ENCODE results near the gene LRSAM1. TPM values are rescaled to one million over a fixed set of nuclear protein-coding genes. Genes with fewer than 3 reads are reported as not detected.
A peak's percentile ranks its signal among the peaks of the same experiment; 100 is the strongest.

Gene LRSAM1
- total RNA-seq, 1 donor, result 12.3 TPM

DNA sequence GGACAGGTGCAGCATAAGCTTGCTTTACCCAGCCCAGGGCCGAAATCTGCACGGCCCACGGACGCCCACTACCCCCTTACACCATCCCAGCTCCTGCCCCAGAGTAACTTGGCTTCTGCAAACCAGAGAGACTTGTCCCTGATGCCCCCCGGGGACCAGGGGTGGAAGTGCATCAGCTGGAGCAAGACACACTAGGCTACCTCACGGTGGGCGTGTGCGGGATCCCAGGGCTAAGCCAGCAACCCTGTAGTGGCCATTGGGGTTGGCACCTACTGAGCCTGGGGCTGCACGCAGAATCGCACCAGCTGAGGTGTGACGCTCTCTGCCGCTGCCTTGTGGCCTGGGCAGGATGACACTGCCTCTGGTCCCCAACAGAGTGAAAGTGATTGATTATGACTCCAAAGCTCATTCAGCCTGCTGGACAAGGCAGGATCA lies 33.3 kb upstream of the LRSAM1 start:
- Histone ChIP-seq H3K27me3 (ENCODE audit: insufficient read depth, low read length) (no peaks in the 10 kb centered on the region), H2AFZ (ENCODE audit: low read length) (no peak overlapping the region), H3K9me3 (ENCODE audit: low read depth, low read length) (no peaks in the 10 kb centered on the region), H4K20me1 (ENCODE audit: insufficient read depth, low read length) (peaks cover 2% of the 10 kb centered on the region), H3K4me1 (ENCODE audit: insufficient read depth, low read length) (peaks cover 9% of the 10 kb centered on the region), H3K36me3 (ENCODE audit: insufficient read depth, low read length) (no peaks in the 10 kb centered on the region), H3K4me2 (ENCODE audit: insufficient read depth, low read length) (no peak overlapping the region), H3K79me2 (ENCODE audit: insufficient read depth, low read length) (peaks cover 9% of the 10 kb centered on the region), H3K27ac (ENCODE audit: low read depth, low read length) (no peak overlapping the region), H3K4me3 (ENCODE audit: insufficient read depth, low read length) (no peak overlapping the region)
- no peak for DNase-seq (ENCODE audit: insufficient read length, low spot score, missing footprints)
- TF ChIP-seq, protein P1, sequence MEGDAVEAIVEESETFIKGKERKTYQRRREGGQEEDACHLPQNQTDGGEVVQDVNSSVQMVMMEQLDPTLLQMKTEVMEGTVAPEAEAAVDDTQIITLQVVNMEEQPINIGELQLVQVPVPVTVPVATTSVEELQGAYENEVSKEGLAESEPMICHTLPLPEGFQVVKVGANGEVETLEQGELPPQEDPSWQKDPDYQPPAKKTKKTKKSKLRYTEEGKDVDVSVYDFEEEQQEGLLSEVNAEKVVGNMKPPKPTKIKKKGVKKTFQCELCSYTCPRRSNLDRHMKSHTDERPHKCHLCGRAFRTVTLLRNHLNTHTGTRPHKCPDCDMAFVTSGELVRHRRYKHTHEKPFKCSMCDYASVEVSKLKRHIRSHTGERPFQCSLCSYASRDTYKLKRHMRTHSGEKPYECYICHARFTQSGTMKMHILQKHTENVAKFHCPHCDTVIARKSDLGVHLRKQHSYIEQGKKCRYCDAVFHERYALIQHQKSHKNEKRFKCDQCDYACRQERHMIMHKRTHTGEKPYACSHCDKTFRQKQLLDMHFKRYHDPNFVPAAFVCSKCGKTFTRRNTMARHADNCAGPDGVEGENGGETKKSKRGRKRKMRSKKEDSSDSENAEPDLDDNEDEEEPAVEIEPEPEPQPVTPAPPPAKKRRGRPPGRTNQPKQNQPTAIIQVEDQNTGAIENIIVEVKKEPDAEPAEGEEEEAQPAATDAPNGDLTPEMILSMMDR (IDR thresholded peaks at IDR 0.05; ENCODE audit: extremely low read depth, low read depth, low read length), result peak; percentile 19

DNA sequence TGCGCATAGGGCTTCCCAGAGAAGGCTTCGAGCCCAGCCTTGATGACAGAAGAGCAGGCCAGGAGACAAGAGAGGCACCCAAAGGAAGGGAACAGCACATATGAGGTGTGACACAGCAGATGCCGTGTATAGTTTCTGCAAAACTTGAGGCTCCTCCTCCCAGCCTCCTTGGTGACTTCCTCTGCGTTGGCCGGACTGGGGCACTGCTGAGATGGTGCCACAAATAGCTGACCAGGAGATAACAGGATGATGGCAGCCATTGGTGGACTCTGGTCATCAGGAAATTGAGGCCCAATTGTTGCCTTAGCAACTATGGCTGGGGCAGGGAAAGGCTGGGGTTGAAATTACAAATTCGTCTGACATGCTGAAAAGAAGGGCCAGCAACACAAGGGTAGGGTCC lies 32.0 kb upstream of the LRSAM1 start:
- H3K36me3 ChIP-seq (ENCODE audit: insufficient read depth, low read length), result no peaks in the 10 kb centered on the region
- H2AFZ ChIP-seq (ENCODE audit: low read length), result no peak overlapping the region
- TF ChIP-seq, protein P1 (IDR thresholded peaks at IDR 0.05; ENCODE audit: extremely low read depth, low read depth, low read length), result no peak
- peaks cover 14% of the 10 kb centered on the region for H3K4me1 ChIP-seq (ENCODE audit: insufficient read depth, low read length)
- H3K4me3 ChIP-seq (ENCODE audit: insufficient read depth, low read length), result no peak overlapping the region
- H3K4me2 ChIP-seq (ENCODE audit: insufficient read depth, low read length), result no peak overlapping the region
- H3K27me3 ChIP-seq (ENCODE audit: insufficient read depth, low read length), result no peaks in the 10 kb centered on the region
- H3K9me3 ChIP-seq (ENCODE audit: low read depth, low read length), result no peaks in the 10 kb centered on the region
- no peak for DNase-seq (ENCODE audit: insufficient read length, low spot score, missing footprints)
- H3K79me2 ChIP-seq (ENCODE audit: insufficient read depth, low read length), result peaks cover 14% of the 10 kb centered on the region
- H4K20me1 ChIP-seq (ENCODE audit: insufficient read depth, low read length), result peaks cover 2% of the 10 kb centered on the region
- no peak overlapping the region for H3K27ac ChIP-seq (ENCODE audit: low read depth, low read length)

DNA sequence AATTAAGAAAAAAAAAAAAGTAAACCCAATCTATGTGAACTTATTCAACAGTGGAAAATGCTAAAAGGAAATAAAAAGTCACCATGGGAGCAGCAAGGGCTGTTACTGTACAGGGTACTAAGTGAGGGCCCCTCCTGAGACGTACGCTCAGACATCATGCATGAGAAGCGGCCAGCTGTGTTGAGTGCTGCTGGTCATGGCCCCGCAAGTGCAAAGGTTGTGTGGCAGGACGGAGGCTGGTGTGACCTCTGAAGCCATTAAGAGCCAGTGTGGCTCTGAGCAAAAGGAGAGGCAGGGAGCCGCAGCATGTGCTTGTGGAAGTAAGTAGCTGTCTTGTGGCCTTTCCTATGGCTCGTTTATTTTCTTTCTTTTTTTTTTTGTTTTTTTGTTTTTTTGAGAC lies 30.3 kb upstream of the LRSAM1 start:
- Histone ChIP-seq H3K79me2 (ENCODE audit: insufficient read depth, low read length) (peaks cover 31% of the 10 kb centered on the region), H3K4me2 (ENCODE audit: insufficient read depth, low read length) (no peak overlapping the region), H3K27ac (ENCODE audit: low read depth, low read length) (no peak overlapping the region), H3K9me3 (ENCODE audit: low read depth, low read length) (no peaks in the 10 kb centered on the region), H4K20me1 (ENCODE audit: insufficient read depth, low read length) (peaks cover 2% of the 10 kb centered on the region), H3K4me1 (ENCODE audit: insufficient read depth, low read length) (peaks cover 27% of the 10 kb centered on the region), H3K36me3 (ENCODE audit: insufficient read depth, low read length) (no peaks in the 10 kb centered on the region), H3K4me3 (ENCODE audit: insufficient read depth, low read length) (no peak overlapping the region), H2AFZ (ENCODE audit: low read length) (no peak overlapping the region), H3K27me3 (ENCODE audit: insufficient read depth, low read length) (no peaks in the 10 kb centered on the region)
- DNase-seq (ENCODE audit: insufficient read length, low spot score, missing footprints), result no peak
- TF ChIP-seq, protein P1 (IDR thresholded peaks at IDR 0.05; ENCODE audit: extremely low read depth, low read depth, low read length), result no peak

DNA sequence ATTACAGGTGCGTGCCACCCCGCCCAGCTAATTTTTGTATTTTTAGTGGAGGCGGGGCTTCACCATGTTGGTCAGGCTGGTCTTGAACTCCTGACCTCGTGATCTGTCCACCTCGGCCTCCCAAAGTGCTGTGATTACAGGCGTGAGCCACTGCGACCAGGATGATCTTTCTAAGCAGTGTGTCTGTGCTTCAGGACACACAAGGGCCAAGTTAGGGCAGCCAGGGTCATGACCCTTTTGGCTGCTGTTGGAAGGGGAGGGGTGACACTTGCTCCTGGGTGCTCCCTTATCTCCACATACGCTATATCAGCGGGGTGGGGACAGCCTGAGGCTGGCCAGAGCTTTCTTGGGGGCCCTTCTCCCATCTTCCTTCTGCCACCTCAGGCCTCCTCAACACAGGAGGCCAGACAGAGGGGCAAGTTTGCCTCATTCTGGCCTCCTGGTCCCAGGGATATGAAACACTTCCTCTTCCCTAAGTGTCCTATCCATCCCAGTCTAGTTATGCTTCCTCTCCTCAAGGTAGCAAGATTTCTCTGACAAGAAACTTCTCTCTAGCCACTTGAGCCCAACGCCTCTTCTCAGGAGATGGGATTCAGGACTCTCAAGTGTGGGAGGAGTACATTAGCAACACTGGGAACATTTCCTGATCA lies 29.1 kb upstream of the LRSAM1 start:
- TF ChIP-seq, protein P1 (IDR thresholded peaks at IDR 0.05; ENCODE audit: extremely low read depth, low read depth, low read length), result no peak
- Histone ChIP-seq H3K36me3 (ENCODE audit: insufficient read depth, low read length) (no peaks in the 10 kb centered on the region), H4K20me1 (ENCODE audit: insufficient read depth, low read length) (peaks cover 2% of the 10 kb centered on the region), H3K79me2 (ENCODE audit: insufficient read depth, low read length) (peaks cover 41% of the 10 kb centered on the region), H3K4me1 (ENCODE audit: insufficient read depth, low read length) (peaks cover 27% of the 10 kb centered on the region), H2AFZ (ENCODE audit: low read length) (no peak overlapping the region), H3K4me3 (ENCODE audit: insufficient read depth, low read length) (no peak overlapping the region), H3K9me3 (ENCODE audit: low read depth, low read length) (no peaks in the 10 kb centered on the region), H3K27ac (ENCODE audit: low read depth, low read length) (no peak overlapping the region), H3K4me2 (ENCODE audit: insufficient read depth, low read length) (peak overlapping the region; percentile 97), H3K27me3 (ENCODE audit: insufficient read depth, low read length) (no peaks in the 10 kb centered on the region)
- DNase-seq (ENCODE audit: insufficient read length, low spot score, missing footprints), result no peak

All from osteoblast (primary cell).